ENCODE results near the gene DNAJB6.

Gene DNAJB6

GRCh38 chr7:157466867-157467261 lies 130.1 kb downstream of the DNAJB6 start:
- no peak for DNase-seq (ENCODE audit: low spot score)

Data from cerebellar cortex (tissue), 1 donor.